GM18517 (cell line): ENCODE data around the gene TANGO2.

Experiments used
- ATAC-seq: cut with Tn5 transposase; IDR thresholded peaks from one replicate; pipeline ENCODE4 v1.9.1; 2021; ENCODE audit warnings: mild to moderate bottlenecking, moderate library complexity; ENCODE audit not compliant: unreplicated experiment

TANGO2 gene

DNA sequence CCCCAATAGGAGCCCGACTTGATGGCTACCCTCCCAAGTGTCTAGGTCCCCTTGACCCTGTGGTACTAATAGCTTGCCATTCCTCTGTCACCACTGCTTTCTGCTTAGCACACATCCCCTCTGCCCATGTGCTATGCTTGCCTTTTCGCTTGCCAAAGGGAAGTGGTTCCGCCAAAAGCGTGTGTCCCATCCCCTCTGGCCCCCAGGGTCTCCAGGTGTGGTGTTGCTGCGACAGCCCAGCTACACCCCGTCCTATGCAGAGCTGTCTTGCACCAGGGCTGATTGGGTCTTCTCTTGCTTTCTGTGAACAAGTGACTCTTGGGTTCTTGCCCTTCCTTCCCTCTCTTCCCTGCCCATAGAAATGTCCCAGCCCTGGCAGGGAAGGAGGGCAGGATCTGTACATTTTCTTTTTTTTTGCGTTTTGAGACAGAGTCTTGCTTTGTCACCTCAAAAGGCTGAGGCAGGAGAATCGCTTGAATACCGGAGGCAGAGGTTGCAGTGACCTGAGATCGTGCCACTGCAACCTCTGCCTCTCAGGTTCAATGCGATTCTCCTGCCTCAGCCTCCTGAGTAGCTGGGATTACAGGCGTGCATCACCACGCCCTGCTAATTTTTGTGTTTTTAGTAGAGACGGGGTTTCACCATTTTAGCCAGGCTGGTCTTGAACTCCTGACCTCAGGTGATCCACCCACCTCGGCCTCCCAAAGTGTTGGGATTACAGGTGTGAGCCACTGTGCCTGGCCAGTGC lies 3.9 kb downstream of the TANGO2 start:
- no peak for ATAC-seq

DNA sequence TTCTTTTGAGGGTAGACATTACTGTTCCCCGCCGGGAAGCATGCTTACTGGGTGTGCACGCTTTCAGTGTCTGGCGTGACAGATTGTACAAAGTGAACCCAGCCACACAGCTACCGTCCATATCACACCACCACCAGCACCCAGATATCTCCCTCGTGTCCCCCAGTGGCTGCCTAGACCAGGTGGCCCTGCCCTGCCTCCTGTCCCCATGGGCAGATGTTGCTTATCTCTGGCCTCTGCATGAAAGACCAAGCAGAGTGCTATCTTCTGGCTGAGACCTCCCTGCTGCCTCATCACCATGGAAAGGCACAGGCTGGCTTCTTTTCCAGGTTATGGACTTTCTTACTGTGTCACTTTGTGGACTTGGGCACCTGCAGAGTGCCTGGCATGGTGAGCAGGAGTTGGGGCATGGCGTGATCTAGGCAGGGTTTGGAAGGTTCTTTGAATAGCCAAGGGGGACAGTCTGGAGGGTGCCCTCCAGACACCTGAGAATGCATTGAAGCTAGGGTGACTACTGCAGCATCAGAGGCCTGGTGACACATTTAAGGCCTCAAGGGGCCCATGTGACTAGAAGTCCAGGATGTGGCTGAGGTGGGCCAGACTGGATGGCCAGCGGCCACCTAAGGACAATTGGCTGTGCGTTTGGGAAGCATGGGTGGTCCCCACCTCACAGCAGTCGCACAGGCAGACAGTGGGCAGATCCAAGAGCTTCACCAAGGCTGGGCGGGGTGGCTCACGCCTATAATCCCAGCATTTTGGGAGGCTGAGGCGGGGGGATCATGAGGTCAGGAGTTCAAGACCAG lies 4.7 kb downstream of the TANGO2 start:
- ATAC-seq = no peak

DNA sequence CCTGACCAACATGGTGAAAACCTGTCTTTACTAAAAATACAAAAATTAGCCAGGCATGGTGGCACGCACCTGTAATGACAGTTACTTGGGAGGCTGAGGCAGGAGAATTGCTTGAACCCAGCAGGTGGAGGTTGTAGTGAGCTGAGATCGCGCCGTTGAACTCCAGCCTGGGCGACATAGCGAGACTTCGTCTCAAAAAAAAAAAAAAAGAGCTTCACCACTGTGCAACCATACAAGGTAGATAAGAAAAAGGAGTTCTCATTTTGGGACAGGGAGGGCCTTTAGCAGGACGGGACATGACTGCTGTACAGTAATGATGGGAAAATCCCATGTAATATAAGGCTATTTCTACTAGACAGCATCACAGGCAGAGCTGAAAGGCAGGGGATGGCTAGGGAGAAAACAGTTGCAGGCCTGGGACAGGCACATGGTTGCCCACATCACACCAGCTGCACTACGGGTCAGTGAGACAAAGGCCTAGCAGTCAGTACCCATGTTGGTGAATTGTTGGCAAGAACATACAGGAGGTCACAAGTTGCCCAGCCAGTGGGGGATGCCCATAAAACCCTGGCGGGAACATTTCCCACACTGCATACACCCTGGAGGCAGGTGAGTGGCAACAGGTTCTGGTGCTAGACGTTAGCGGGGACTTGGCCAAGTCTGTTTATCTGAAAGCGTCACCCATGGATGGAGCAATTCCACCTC lies 5.4 kb downstream of the TANGO2 start:
- ATAC-seq = no peak

GRCh38 chr22:20026996-20027601 lies 6.2 kb downstream of the TANGO2 start:
- ATAC-seq = no peak

DNA sequence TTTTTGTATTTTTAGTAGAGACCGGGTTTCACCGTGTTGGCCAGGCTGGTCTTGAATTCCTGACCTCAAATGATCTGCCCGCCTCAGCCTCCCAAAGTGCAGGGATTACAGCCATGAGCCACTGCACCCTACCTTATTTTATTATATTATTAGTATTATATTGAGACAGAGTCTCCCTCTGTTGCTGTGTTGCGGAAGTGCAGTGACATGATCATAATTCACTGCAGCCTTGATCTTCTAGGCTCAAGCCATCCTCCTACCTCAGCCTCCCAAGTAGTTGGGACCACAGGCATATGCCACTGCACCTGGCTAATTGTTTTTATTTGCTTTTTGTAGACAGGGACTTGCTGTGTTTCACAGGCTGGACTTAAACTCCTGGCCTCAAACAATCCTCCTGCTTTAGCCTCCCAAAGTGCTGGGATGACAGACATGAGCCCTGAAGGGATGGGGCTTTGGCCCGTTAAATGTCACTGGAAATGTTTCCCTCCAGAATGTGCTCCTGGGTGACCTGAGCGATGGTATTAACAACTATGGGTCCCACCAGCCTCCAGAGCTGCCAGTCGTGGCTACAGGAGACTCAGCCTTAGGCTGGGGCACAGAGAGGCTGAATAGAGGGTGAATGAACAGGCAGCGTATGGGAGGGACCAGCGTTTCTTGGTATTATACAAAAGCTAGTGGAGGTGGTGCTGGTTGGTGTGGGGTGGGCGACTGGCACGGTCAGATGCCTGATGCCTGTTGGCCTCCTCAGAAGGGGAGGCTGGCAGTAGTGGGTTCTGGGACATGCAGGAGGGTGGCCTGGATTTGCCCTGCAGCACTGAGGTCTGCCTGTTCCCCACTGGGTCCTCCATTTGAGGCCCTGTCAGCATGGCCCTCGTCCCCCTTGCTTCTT lies 7.3 kb downstream of the TANGO2 start:
- ATAC-seq = no peak

DNA sequence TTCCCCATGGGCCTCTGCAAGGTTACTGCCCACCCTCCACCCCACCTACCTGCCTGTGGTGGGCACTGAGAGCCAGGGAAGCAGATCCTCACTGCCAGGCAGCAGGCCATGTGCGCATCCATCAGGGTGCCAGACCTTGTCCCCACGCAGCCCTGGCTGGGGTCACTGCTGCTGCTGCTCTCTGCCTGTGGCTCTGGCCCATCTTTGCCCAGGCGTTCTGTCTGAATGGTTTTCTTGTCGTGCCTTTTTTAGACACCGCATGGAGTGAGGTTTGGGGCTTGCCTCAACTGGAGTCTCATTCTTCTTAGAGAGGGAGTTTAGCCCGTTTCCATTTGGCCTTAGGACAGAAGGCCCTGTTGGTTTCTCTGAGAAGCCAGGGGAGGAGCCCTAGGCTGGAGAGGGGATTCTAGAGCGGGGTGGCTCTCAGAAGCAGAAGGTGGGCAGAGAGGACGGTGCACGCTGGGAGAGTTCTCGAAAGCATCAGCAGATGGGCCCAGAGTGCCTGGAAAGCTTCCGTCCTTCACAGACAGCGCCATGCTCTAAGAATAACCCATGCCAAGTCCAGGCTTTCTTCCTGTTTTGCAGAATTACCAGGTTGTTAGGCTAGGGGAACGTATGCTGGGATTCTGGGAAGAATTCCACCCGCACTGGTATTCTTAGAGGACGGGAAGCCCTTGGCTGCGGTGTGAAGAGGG lies 8.1 kb downstream of the TANGO2 start:
- no peak for ATAC-seq

GRCh38 chr22:20029550-20030225 lies 8.8 kb downstream of the TANGO2 start:
- ATAC-seq = no peak

GRCh38 chr22:20031732-20032406 lies 11.0 kb downstream of the TANGO2 start:
- ATAC-seq = no peak

DNA sequence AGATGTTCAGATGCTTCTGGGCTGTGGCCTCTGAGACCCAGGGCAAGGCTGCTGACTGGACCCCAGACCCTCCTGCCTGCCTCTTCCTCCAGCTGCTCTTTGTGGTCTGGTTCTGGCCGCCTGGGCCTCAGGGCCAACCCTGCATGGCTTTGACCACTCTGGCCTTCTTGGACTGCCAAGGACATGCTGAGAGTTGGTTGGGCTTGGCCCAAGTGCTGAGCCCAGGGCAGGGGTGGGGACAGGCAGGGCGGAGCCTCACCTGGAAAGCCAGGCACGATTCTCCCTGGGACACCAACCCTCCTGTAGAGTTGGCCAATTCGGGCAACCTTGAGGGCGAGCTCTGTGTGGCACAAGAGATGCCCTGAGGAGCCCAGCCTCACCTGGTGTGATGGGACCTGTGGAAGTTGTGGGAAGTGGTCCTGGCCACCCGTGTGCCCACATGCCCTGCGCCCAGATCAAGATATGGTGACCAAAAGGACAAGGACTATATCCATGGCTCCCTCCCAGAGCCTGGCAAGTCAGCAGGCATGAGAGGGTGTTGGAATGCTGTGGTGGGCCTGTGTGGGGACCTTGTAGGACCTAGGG lies 11.6 kb downstream of the TANGO2 start:
- ATAC-seq = no peak

DNA sequence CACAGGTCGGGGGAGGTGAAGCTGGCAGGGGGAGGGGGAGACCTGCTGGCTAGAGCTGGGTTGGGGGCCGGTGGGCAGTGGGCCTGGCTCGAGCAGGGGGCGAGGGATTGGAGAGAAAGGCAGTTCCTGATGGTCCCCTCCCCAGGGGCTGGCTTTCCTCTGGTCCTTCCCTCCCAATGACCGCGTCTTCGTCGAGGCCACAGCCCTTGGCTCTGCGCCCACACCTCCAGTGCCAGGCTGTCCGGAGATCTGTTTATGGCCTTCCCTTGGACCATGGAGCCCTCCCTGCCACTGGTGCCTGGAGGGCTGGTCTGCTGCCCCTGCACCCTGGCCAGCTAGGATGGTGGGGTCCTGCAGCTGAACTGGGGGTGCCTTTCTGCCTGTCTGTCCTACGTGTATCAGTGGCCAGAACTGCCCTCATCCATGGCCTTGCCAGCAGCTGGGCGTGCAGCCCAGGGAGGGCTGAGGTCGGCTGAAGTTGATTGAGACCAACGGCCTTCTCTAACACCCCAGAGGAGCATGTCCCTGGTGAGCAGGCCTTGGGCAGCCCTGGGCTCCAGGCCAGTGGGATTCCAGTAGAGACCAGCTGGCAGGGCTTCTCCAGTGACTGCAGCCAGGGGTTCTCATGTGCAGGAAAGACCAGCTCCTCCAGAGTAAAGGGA lies 12.3 kb downstream of the TANGO2 start:
- ATAC-seq = no peak

- no peak for ATAC-seq
Observed at GRCh38 chr22:20034143-20034542, 13.2 kb downstream of the TANGO2 start.

DNA sequence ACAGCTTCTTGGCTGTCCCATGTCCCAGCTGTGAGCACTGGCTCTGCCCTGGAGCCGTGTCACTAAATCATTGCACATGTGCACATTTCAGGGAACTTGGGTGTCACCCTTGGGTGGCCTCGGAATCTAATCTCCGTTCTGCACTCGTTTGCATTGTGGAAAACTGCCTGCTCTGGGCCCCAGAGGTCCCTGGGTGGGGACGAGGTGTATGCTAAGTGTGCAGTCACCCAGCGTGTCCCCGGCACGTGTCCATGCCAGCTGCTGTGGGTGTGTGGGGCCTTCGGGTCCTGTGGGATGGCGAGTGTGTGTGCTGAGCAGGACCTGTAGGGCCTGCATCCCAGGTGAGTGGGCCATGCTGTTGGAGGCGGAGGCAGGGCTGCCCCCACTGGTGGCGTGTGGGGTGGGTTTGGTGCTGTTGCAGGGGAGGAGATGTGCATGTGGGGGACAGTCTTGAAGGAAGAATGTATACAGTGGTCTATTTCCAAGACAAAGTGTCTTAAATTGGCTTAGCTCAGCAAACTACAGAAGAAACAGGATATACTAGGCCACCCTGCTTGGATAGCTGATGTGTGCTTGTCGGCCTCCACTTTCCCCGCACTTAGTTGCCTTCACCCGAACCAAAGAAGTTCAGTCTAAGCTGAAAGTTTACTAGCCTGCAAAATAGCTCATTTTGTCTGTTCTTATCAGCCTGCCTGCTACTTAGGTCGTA lies 14.6 kb downstream of the TANGO2 start:
- ATAC-seq = no peak

- ATAC-seq = no peak
Observed at GRCh38 chr22:20036084-20036482, 15.2 kb downstream of the TANGO2 start.

DNA sequence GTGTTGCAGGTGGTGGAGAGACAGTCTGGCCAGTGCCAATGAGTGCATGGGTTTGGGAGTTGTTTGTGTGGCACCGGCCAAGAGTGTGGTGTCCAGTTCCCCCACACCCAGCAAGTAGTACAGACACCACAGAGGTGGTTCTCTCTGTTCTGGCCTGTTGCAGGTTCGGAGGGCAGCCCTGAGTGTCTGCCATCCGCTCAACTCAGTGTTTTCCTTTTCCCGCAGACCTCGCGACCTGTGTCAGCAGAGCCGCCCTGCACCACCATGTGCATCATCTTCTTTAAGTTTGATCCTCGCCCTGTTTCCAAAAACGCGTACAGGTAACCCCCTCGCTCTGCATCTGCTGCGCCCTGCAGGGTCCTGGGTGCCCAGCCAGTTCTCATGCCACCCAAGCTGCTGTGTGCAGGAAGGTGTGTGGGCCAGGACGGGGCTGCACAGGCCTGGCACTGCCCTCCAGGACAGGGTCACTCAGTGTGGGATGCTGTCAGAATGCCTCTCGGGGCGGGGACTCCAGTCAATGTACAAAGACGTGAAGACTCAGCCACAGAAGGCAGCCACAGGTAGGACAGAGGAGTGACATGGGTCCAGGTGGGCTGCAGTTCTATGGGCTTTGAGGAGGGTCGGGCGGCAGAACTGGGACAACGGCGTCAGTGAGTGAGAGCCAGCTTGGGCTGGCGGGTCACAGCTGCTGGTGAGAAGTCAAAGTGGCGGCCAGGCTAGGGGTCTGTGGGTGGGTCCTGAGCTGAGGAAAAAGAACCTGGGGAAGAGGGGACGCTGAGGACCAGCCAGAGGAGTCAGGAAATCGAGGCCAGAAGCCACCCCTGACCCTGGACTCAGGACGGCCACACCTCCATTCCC lies 15.9 kb downstream of the TANGO2 start:
- ATAC-seq = no peak

GRCh38 chr22:20037419-20037818 lies 16.5 kb downstream of the TANGO2 start:
- ATAC-seq = no peak

- ATAC-seq = no peak
Observed at GRCh38 chr22:20038574-20038973, 17.7 kb downstream of the TANGO2 start.
